ENCODE measurements around the gene TENM3.

DNA sequence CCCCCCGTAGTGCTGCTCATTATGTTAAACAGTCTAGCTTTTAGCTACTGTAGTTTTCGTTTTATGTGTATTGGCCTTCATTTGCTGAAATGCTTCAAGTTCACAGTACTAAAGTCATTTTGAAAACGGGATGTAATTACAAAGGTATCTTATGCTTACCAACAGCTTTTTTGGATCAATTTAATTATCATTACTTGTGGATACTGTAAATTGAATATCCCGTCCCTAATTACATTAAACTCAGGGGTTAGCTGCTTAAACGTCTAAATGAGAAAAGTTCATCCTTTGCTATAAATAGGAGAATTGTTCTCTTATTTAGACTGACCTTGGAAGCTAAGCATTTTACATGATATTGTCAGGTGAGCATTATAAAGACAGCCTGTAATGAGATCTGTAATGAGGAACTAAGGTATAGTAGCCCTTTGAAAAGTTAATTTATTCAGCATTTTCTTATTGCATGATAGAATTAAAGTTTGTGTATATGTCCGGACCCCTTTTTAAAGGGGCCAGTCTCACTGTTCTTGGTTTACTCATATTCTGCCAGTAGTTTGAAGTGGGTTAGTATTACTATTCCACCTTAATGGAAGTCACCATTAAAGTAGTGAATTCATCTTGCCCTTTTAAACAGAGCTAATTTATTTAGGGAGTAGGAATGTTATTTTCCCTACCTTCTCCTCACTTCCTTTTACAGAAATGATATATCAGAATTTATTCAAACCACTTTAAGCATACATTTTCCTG, 252.6 kb downstream of the TENM3 start:
- TF ChIP-seq CTCF (IDR thresholded peaks at IDR 0.05) = no peak
- TF ChIP-seq POLR2A (IDR thresholded peaks at IDR 0.05) = no peak

Data from uterus (tissue), 2 donors.